Body of pancreas (tissue), 4 donors: ENCODE results near the gene MKNK1. TPM values are rescaled to one million over a fixed set of nuclear protein-coding genes. Genes with fewer than 3 reads are reported as not detected.

Experiments used
- ATAC-seq: fragments of 150-250 bp; one replicate; pipeline ENCODE4 v1.9.1; 2016
- DNase-seq, 4 donors: peaks; one replicate each; pipeline ENCODE4 v3.0.0-alpha.2; 2019
- H3K27ac ChIP-seq, 4 donors: fragments of 200-600 bp; sonication (generic); 1 replicate in 3 of 4; 2 replicates in 1 of 4; pipeline versions ENCODE4 v1.5.1 to v1.6.1; 2016 to 2019; ENCODE audit warnings: mild to moderate bottlenecking in 1 of 4, mixed read lengths in 1 of 4, moderate library complexity in 1 of 4
- H3K27me3 ChIP-seq, 2 donors: fragments of 200-600 bp; sonication (generic); one replicate each; pipeline ENCODE4 v1.6.0; 2016; ENCODE audit warnings: mild to moderate bottlenecking in 1 of 2
- H3K36me3 ChIP-seq, 2 donors: fragments of 200-600 bp; sonication (generic); replicated peaks in 1 of 2; 2 replicates each; pipeline ENCODE4 v1.5.1; 2016; ENCODE audit warnings: low read depth in 2 of 2; ENCODE audit not compliant: insufficient read depth in 1 of 2
- H3K4me1 ChIP-seq: fragments of 200-600 bp; sonication (generic); one replicate; pipeline ENCODE4 v1.6.0; 2016
- H3K4me3 ChIP-seq, 2 donors: fragments of 200-600 bp; sonication (generic); 1 replicate in 1 of 2; 2 replicates in 1 of 2; pipeline ENCODE4 v1.5.1; 2016 to 2019
- H3K9me3 ChIP-seq, 3 donors: fragments of 200-600 bp; sonication (generic); 1 replicate in 2 of 3; 2 replicates in 1 of 3; pipeline ENCODE4 v1.5.1; 2016
- POLR2A ChIP-seq, 3 donors: fragments of 450-650 bp; IDR thresholded peaks; one replicate each; pipeline ENCODE4 v1.6.1; 2016; ENCODE audit warnings: antibody characterized with exemption in 3 of 3, mild to moderate bottlenecking in 2 of 3
- WGBS, 2 donors: methylation state at CpG; one replicate each; pipeline ENCODE4 v1.1.5; 2017; 5-methylcytosine and 5-hydroxymethylcytosine counted together
- intact Hi-C: fragments of 100-400 bp; cut with DNase I; formaldehyde crosslinking; loops from one replicate; pipeline ENCODE4 v1.15.1; 2023
- total RNA-seq, 2 donors: library from RNA; depleted of rRNA; stranded (reverse); fragments of >200 nt; gene quantifications; one replicate each; pipeline ENCODE4 v1.1.0, GENCODE V29; 2016
- TF ChIP-seq, protein P1 (sequence below), 7 experiments: fragments of 450-650 bp in 4 of 7; fragments of 200-600 bp in 3 of 7; sonication (generic) in 3 of 7; IDR thresholded peaks; one replicate each; pipeline ENCODE4 v1.5.1; 2016 to 2019; ENCODE audit warnings: antibody characterized with exemption in 7 of 7

Gene MKNK1
- total RNA-seq, 2 donors from 2014 or later = 155 to 238 TPM

- TF ChIP-seq, protein P1, sequence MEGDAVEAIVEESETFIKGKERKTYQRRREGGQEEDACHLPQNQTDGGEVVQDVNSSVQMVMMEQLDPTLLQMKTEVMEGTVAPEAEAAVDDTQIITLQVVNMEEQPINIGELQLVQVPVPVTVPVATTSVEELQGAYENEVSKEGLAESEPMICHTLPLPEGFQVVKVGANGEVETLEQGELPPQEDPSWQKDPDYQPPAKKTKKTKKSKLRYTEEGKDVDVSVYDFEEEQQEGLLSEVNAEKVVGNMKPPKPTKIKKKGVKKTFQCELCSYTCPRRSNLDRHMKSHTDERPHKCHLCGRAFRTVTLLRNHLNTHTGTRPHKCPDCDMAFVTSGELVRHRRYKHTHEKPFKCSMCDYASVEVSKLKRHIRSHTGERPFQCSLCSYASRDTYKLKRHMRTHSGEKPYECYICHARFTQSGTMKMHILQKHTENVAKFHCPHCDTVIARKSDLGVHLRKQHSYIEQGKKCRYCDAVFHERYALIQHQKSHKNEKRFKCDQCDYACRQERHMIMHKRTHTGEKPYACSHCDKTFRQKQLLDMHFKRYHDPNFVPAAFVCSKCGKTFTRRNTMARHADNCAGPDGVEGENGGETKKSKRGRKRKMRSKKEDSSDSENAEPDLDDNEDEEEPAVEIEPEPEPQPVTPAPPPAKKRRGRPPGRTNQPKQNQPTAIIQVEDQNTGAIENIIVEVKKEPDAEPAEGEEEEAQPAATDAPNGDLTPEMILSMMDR (IDR thresholded peaks at IDR 0.05) = no peak
- TF ChIP-seq POLR2A (IDR thresholded peaks at IDR 0.05) = no peak
- 70 to 88% methylated on average over 16 to 17 of the region's 17 CpGs for WGBS, 2 donors
- intact Hi-C loops = loop anchor here (5.0 kb wide), 1 partner anchor 49 kb away; no protein-coding TSS in a partner anchor
- peaks cover 20% of the 10 kb centered on the region for H3K4me1 ChIP-seq
- H3K9me3 ChIP-seq = no peaks in the 10 kb centered on the region
- no peak overlapping the region for H3K4me3 ChIP-seq
- no peak overlapping the region for H3K27ac ChIP-seq
- no peaks in the 10 kb centered on the region for H3K36me3 ChIP-seq
- no peak for ATAC-seq
- no peaks in the 10 kb centered on the region for H3K27me3 ChIP-seq
- no peak for DNase-seq
These were observed 77.9 kb downstream of the MKNK1 start for GRCh38 chr1:46526013-46526690.

GRCh38 chr1:46525253-46525983, 78.7 kb downstream of the MKNK1 start:
- Histone ChIP-seq H3K4me3 (no peak overlapping the region), H3K36me3 (no peaks in the 10 kb centered on the region), H3K9me3 (no peaks in the 10 kb centered on the region), H3K27ac (no peak overlapping the region), H3K27me3 (no peaks in the 10 kb centered on the region), H3K4me1 (peaks cover 20% of the 10 kb centered on the region)
- no peak for DNase-seq
- no peak for ATAC-seq
- TF ChIP-seq, protein P1 (IDR thresholded peaks at IDR 0.05) = no peak
- no peak for TF ChIP-seq POLR2A (IDR thresholded peaks at IDR 0.05)
- WGBS, 2 donors = 78 to 84% methylated on average over 9 to 13 of the region's 13 CpGs
- intact Hi-C loops = loop anchor here (5.0 kb wide), 1 partner anchor 48 kb away; no protein-coding TSS in a partner anchor

- Histone ChIP-seq H3K4me1 (peaks cover 20% of the 10 kb centered on the region), H3K27ac (no peak overlapping the region), H3K9me3 (no peaks in the 10 kb centered on the region), H3K36me3 (no peaks in the 10 kb centered on the region), H3K4me3 (no peak overlapping the region), H3K27me3 (no peaks in the 10 kb centered on the region)
- ATAC-seq = no peak
- intact Hi-C loops = loop anchor here (5.0 kb wide), 1 partner anchor 48 kb away; no protein-coding TSS in a partner anchor
- TF ChIP-seq, protein P1 (IDR thresholded peaks at IDR 0.05) = no peak
- TF ChIP-seq POLR2A (IDR thresholded peaks at IDR 0.05) = no peak
- DNase-seq = no peak
- 82 to 88% methylated on average over 5 of the region's 5 CpGs for WGBS, 2 donors
These were observed 79.2 kb downstream of the MKNK1 start for GRCh38 chr1:46524843-46525242.

DNA sequence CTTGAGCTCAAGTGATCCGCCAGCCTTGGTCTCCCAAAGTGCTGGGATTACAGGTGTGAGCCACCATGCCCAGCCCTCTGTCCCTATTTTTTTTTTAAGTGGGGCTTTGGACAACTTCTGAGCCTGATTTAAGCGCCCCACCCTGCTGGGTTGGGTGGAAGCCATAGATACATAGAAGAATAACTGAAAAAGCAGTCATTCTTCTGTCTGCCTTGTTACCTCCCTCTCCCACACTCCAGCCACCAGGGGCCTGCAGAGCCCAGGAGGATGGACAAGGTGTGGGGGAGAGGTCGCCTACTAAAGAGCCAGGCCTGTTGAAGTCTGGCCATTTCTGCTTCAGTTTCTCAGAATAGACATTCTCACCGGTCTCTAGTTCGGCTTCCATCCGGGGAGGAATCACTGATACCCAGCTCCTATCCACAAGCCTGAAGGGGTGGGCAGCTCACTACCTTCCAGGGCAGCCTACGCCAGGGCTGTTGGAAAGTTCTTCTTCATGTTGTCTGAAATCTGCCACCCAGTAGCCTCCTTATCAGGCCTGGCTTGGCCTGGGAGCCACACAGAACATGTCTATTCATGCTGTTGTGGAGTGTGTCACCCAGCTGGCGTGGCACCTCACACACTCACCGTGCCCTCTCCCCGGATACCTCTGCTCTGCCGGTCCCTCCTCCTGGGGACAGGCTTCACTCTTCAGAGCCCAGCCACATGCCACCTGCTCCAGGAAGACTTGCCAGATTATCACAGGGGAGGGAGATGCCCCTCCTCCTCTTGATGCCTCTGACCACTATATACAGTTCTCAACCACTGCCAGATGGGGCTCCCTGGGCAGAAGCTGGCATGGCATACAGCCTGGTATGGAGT, 80.3 kb downstream of the MKNK1 start:
- no peaks in the 10 kb centered on the region for H3K36me3 ChIP-seq
- H3K4me3 ChIP-seq = no peak overlapping the region
- DNase-seq (no peak), ATAC-seq (no peak)
- H3K4me1 ChIP-seq = peaks cover 20% of the 10 kb centered on the region
- no peak overlapping the region for H3K27ac ChIP-seq
- no peaks in the 10 kb centered on the region for H3K27me3 ChIP-seq
- WGBS, 2 donors = 85 to 86% methylated on average over 10 to 11 of the region's 11 CpGs
- intact Hi-C loops = no loop called here
- no peaks in the 10 kb centered on the region for H3K9me3 ChIP-seq
- TF ChIP-seq, protein P1 (IDR thresholded peaks at IDR 0.05) = no peak
- TF ChIP-seq POLR2A (IDR thresholded peaks at IDR 0.05) = no peak
